NCI-H510A (cell line): Measurements from ENCODE around the gene MRTO4.
"Not testable (repeated sequence)": the region's sequence is repeated elsewhere in the genome, so short reads cannot be mapped to it uniquely, and the experiment has no call there.

Experiments
- DNase-seq: peaks from one replicate; lab custom pipeline; 2025; lab: John Stamatoyannopoulos, UW

Gene MRTO4

GRCh38 chr1:19251305-19252196 is at the start of gene MRTO4, which contains the start of gene EMC1:
TSS of gene MRTO4 (plus strand) at chr1:19251805. CDS start at chr1:19251836, 31 bp downstream.
TSS of gene EMC1 (minus strand) at chr1:19251524. CDS start at chr1:19251509, 15 bp downstream.
- peak; percentile 75 for DNase-seq

DNA sequence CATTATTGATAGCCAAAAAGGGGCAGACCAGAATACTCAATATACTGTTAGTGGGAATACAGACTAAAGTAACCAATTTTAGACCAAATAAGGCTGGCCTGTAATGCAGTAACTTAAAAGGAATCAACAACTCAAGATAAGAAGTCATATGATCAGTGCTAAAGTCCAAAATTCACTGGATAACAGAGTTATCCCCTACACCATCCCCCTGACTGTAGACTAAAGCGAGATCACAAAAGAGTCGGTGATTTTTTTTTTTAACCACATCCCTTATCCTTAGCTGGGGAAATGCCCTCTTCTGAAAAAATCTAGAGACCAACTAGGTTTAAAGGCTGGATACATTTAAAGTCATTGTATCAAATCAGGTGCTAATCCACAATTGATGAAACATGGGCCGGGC is 49.2 kb upstream of the MRTO4 start:
- no peak for DNase-seq

DNA sequence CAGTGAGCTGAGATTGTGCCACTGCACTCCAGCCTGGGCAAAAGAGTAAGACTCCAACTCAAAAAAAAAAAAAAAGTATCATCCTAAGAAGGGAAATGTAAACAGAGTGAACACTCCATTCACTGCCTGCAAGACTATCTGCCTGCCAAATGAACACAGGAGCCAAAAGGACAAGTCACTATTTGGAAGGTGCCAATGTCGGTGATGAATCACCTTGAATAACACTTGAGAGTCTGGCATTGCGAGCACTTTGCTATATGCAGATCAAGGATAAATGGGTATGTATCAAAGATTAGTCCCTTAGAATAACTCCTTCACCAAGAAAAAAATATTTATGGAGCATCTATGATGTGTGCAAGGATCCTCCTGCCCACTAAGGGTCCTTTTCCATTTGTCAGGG is 48.2 kb upstream of the MRTO4 start:
- DNase-seq, result no peak

- no peak for DNase-seq
Measured at GRCh38 chr1:19204446-19205266, 46.9 kb upstream of the MRTO4 start.

- no peak for DNase-seq
Measured at GRCh38 chr1:19205403-19205802, 46.2 kb upstream of the MRTO4 start.

GRCh38 chr1:19205845-19206244 is 45.8 kb upstream of the MRTO4 start:
- DNase-seq, result no peak

DNA sequence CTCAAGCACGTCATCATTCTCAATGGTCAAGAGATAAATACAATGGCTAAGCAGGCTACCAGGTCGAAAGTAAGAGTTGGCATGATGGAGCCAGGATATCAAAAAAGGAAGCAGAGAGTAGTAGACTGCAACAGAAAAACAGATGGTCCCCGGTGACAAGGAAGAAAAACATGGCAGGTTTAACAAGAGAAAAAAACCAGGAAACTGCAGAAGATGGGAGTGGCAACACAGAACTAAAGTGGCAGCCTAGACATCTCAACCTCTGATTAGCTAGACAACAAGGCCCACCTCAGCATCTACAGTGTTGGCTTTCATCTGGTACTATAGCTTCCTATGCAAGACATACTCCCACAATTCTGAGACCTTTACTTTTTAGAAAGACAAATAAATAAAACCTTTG is 44.7 kb upstream of the MRTO4 start:
- no peak for DNase-seq

DNA sequence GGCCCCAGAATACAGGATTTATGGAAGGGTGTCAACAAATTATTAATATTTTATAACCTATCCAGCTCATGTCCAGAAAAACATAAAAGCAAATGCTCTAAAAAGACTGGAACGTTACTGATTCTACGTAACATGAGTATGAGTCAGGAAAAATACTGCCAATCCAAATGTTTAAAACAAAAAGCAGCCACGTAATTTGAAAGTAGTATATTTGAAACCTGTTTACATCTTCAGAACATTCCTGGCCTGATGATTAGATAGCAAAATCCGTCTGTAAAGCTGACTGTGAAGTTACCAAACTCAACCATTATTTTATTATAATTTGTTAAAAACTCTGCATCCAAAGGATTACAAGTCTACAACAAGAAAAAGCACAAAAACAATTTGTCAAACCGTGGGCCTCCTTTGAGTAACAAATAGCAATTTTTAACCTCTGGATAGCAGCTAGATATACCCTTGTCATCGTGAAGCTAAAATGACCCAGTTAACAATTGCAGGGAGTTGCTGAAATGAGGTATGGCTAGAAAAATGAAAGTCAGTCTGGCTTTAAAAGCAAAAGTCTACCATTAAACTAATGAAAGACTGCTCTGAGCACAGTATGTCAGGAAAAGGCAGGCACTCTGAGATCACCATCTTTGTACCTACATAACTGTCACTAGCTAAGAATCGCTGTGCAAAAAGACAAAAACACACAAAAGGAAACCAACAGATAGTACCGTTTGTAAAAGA is 42.7 kb upstream of the MRTO4 start:
- DNase-seq, result no peak

GRCh38 chr1:19209439-19209989 is 42.1 kb upstream of the MRTO4 start:
- no peak for DNase-seq

- DNase-seq, result peak; percentile 96
Measured at GRCh38 chr1:19209990-19210771, 41.4 kb upstream of the MRTO4 start, which contains the start of gene UBR4. TSS of gene UBR4 (minus strand) at chr1:19210266. CDS start at chr1:19210248, 18 bp downstream.

DNA sequence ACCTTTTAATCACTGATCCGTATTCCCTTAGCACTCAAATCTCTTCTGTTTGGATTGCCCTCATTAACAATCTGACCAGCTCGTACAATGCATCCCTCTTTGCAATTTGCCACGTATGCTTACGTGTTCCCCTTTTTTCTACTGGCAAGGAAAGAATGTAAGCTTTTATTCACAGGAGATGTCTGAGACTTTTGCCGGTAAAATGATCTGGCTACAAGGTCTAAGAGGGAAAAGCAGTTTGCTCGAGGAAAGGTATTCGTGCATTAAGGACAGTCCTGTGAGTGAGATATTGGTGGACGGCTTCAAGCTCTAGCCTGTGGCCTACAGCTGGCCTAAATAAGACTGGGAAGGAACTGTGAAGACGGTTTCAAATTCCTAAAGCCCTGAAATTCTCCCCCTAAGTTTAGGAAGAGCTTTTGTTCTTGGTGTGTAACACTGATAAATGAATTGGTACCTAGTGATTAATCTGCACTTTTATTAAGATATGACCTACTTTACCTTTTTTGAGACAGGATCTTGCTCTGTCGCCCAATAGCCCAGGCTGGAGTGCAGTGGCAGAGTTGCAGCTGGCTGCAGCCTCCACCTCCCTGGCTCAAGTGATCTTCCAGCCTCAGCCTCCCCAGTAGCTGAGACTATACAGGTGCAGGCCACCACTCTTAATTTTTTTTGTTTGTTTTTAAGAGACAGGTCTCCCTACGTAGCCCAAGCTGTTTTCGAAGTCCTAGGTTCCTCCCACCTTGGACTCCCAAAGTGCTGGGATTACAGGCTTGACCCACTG is 40.6 kb upstream of the MRTO4 start:
- no peak for DNase-seq

GRCh38 chr1:19212167-19212566 is 39.4 kb upstream of the MRTO4 start:
- DNase-seq, result no peak

GRCh38 chr1:19213580-19213979 is 38.0 kb upstream of the MRTO4 start:
- no peak for DNase-seq

- DNase-seq, result not testable (repeated sequence)
Measured at GRCh38 chr1:19216585-19216984, 35.0 kb upstream of the MRTO4 start.

DNA sequence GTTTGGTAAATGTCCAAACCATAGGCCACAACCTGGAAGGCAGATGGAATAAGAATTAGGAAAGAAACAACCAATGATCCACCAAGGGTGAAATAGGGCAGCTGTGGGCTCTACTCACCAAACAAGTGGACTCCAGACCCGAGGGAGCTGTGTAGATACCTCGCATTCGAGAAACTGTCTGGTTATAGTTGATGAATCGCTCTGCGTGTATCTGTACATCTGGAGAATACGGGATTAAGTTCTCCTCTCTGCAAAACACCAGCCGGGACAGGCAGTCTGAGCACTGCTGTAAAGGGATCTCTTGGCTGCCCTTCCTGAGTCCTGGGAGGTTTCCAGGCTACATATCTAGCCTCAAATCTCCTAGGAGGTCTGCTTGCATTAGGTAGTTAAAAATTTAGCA is 32.2 kb upstream of the MRTO4 start:
- no peak for DNase-seq

DNA sequence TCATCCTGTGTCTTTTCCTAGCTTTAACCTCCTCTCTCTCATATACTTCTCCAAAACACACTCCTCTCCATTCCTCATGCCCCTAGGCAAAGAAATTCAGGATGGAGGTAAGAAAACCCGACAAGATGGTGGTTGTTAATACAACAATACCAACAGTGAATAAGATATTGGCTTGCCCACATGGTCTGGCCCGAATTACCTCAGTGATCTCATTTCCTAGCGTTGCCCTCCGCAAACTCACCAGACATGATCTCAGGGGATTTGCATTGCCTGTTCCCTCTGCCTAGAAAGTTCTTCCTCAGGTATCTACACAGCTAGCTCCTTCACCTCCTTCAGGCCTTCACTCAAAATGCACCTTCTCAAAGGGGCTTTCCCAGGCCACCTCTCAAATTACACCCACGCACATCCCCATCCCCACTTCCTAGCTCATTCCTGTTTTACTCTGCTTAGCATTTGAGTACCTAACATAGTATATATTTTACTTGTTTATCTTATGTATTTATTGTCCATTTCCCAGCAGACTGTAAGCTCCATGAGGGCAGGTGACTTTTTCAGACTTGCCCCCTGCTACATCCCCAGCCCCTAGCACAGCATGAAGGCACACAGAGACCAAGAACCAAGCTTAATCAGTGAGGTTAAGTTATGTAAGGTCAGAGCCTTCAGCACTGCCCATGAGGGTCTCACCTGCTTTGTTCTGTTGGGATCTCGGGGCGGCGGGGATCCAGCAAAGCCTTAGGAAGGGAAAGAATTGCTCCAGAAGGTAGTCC is 31.3 kb upstream of the MRTO4 start:
- no peak for DNase-seq

- no peak for DNase-seq
Measured at GRCh38 chr1:19220991-19221390, 30.6 kb upstream of the MRTO4 start.

DNA sequence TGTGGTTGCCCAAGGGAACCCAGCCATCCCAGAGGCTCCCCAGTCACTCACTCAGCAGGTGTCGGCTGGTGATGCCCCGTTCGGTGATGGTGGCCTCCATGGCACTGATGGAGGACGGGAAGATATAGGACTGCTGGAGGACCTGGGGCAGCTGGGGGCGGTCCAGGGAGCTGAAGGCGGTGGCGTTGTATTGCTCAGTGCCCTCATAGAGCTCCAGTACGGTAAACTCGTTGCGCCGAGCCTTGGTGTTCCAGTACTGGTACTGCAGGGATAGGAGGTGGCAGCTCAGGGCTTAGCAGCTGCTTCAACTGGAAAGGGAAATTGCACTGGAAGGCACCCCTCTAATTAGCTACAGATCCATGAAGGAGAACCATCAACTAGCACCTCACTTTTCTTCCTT is 29.0 kb upstream of the MRTO4 start:
- no peak for DNase-seq
